Putamen (tissue), 1 donor: ENCODE results near the gene RASGEF1B.

Experiments
- DNase-seq: peaks from one replicate; pipeline ENCODE4 v3.0.0-alpha.2; 2016; ENCODE audit warnings: low spot score

The RASGEF1B gene

DNA sequence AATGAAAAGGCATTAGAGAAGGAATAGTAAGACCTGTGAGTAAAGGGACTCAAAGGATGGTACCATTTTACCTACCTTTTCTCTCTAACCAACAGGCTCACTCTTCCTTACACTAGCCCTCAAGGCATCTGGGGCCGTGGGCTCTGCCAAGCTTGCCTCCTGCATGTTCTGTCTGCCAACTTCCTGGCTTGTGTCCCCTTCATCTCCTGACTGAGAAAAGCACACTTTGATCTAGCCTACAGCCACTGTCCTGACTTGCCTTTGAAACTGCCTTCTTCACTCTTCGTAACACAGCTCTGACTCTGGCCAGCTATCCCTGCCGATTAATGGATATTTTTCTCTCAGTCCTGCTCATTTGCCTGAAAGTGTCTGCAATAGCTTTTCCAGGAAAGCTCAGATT is 76.5 kb downstream of the RASGEF1B start:
- no peak for DNase-seq

GRCh38 chr4:81392164-81392563 is 79.5 kb downstream of the RASGEF1B start:
- DNase-seq, result no peak

DNA sequence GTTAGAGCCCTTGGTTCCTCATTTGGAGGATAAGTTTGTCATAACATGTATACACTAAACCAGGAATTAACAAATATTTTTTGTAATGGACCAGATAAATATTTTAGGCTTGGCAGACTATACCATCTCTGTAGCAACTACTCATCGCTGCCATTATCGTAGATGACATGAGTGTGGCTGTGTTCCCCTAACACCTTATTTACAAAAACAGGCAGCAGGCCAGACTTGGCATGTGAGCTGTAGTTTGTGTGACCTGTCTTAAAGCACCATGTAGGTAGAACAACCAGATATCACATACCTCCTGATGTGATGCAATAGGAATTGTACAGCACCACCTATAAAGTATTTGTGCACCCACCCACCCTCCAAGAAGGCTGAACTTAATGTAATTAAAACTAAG is 82.0 kb downstream of the RASGEF1B start:
- DNase-seq, result no peak

DNA sequence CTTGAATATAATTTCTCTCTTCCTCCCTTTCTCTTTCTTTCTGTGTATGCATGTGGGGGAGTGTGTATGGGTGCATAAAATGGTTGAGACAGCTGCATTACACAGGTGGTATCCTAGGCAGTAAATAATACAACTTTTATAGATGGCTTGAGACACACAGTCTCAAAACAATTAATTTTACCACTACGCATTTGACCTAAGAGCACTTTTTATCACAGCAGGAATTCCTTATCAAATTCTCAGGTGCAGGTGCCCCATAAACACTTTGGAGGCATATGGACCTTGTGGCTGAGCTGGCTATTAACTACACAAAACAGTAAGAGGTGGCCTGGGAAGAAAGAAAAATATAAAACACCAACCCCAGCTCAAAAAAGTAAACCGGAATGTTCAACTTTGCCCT is 91.3 kb downstream of the RASGEF1B start:
- no peak for DNase-seq

DNA sequence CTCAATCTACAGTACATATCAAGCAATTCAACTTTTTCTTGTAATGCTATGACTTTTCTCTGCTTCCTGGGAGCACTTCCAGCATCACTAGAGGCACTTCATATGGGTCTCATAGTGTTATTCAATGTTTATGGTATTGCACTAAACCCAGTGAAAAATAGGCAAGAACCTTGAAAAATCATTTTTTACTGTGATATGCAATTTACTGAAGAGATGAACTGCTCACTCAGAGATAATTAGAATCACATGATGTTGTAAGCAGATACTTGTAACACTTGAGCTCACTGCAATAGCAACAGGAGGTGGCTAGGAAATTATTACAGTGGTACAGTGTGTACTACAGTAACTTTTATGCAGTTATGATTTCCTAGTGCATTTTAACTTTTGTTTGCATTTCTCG is 93.3 kb downstream of the RASGEF1B start:
- DNase-seq, result no peak

- no peak for DNase-seq
These were observed 94.5 kb downstream of the RASGEF1B start for GRCh38 chr4:81377191-81377590.

DNA sequence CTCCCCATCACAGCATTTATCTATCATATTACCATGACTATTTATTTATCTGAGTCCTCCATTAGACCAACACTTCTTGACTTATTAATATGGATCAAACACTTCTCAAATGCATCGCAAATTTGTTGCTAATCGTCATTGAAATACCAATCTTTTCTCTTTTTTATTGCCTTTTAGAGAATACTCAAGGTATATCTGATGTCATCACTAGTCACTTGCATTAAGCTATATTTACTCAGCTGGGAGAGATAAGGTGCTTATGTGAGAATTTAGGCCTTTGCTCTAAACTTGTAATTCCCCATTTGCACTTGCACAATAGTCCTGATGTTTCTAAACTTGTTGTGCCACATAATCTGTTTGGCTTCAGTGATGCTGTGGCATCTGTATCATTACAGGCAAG is 95.0 kb downstream of the RASGEF1B start:
- DNase-seq, result no peak
